ENCODE measurements around the gene SSBP3. TPM values are rescaled to one million over a fixed set of nuclear protein-coding genes. Genes with fewer than 3 reads are reported as not detected.

The SSBP3 gene
- total RNA-seq, 1 experiment from 2014 or later: 115 TPM

GRCh38 chr1:54381524-54381923 is 24.7 kb downstream of the SSBP3 start:
- Mint-ChIP-seq H3K27ac (peak overlapping the region; percentile 98), H3K4me3 (no peak overlapping the region), H3K4me1 (peaks cover 69% of the 10 kb centered on the region), H3K36me3 (peaks cover 8% of the 10 kb centered on the region), H3K27me3 (ENCODE audit: low read depth) (no peaks in the 10 kb centered on the region), H3K9me3 (no peaks in the 10 kb centered on the region)
- TF ChIP-seq ZNF121 (CRISPR knock-in tag; IDR thresholded peaks at IDR 0.05): peak; percentile 74; the same call in 1 of the 2 replicates
- TF ChIP-seq USF2 (CRISPR knock-in tag; IDR thresholded peaks at IDR 0.05): no peak
- no peak for TF ChIP-seq ZBTB43 (CRISPR knock-in tag; IDR thresholded peaks at IDR 0.05)
- DNase-seq (ENCODE audit: low spot score): no peak
- ChIA-PET POLR2A (interaction anchor here (0.8 kb wide), 1 partner anchor 130 kb away, joined by 3 read pairs; no protein-coding TSS in a partner anchor), CTCF (no interaction called here)
- no peak for ATAC-seq

- Mint-ChIP-seq H3K27me3 (ENCODE audit: low read depth) (no peaks in the 10 kb centered on the region), H3K4me1 (peaks cover 74% of the 10 kb centered on the region)
- no peak for ATAC-seq
Observed at GRCh38 chr1:54380290-54380882, 25.8 kb downstream of the SSBP3 start.

More at GRCh38 chr1:54380290-54380882, 25.8 kb downstream of the SSBP3 start:
- TF ChIP-seq NFE2L1 (CRISPR knock-in tag; IDR thresholded peaks at IDR 0.05): no peak
- no peak for TF ChIP-seq ERG (CRISPR knock-in tag; IDR thresholded peaks at IDR 0.05)
- no peak for TF ChIP-seq ZNF121 (CRISPR knock-in tag; IDR thresholded peaks at IDR 0.05)
- TF ChIP-seq E2F1 (CRISPR knock-in tag; IDR thresholded peaks at IDR 0.05): no peak
- no peak for TF ChIP-seq STAT6 (CRISPR knock-in tag; conservative IDR thresholded peaks at IDR 0.05; ENCODE audit: low read depth)
- TF ChIP-seq ZSCAN18 (CRISPR knock-in tag; IDR thresholded peaks at IDR 0.05): no peak
- no peak for TF ChIP-seq ZNF317 (CRISPR knock-in tag; IDR thresholded peaks at IDR 0.05; ENCODE audit: borderline replicate concordance, low read depth)
- no peak for TF ChIP-seq KAT7 (CRISPR knock-in tag; IDR thresholded peaks at IDR 0.05; ENCODE audit: borderline replicate concordance)
- TF ChIP-seq SMAD3 (CRISPR knock-in tag; IDR thresholded peaks at IDR 0.05; ENCODE audit: borderline replicate concordance): no peak
- no peak for TF ChIP-seq NR1H2 (CRISPR knock-in tag; IDR thresholded peaks at IDR 0.05)
- no peak for TF ChIP-seq ZBTB21 (CRISPR knock-in tag; IDR thresholded peaks at IDR 0.05; ENCODE audit: borderline replicate concordance)
- TF ChIP-seq ATF6 (CRISPR knock-in tag; IDR thresholded peaks at IDR 0.05): no peak
- no peak for TF ChIP-seq ZNF138 (CRISPR knock-in tag; conservative IDR thresholded peaks at IDR 0.05)
- no peak for TF ChIP-seq FOXK1 (CRISPR knock-in tag; IDR thresholded peaks at IDR 0.05)
- no peak for TF ChIP-seq SOX15 (CRISPR knock-in tag; IDR thresholded peaks at IDR 0.05)
- TF ChIP-seq JUN (CRISPR knock-in tag; IDR thresholded peaks at IDR 0.05): no peak
- Mint-ChIP-seq H3K4me3 (no peak overlapping the region), H3K36me3 (peaks cover 8% of the 10 kb centered on the region), H3K27ac (peak overlapping the region; percentile 79), H3K9me3 (no peaks in the 10 kb centered on the region)
- DNase-seq (ENCODE audit: low spot score): no peak
- CTCF ChIA-PET: no interaction called here
- POLR2A ChIA-PET: interaction anchor here (0.8 kb wide), 1 partner anchor 128 kb away, joined by 3 read pairs; no protein-coding TSS in a partner anchor

All from WTC11 (cell line).